T-helper 1 cell (primary cell): ENCODE results near the gene CHST6.
"Not testable (repeated sequence)": the region's sequence is repeated elsewhere in the genome, so short reads cannot be mapped to it uniquely, and the experiment has no call there.

Experiments
- DNase-seq, 5 donors: peaks; one replicate each; pipeline ENCODE4 v3.0.0-alpha.2; 2012 to 2020
- total RNA-seq, 4 donors: gene quantifications; one replicate each; lab custom pipeline; 2026; lab: John Stamatoyannopoulos, UW

Gene CHST6
- 0 reads per million in 4 donors for total RNA-seq

GRCh38 chr16:75495076-75495674 is at the start of gene CHST6:
Gene CHST6 (minus strand): TSS chr16:75495441. CDS start chr16:75479828, 15,613 bp downstream.
- DNase-seq: no peak

- DNase-seq: not testable (repeated sequence)
These were observed 47.2 kb upstream of the CHST6 start for GRCh38 chr16:75542462-75542861.

DNA sequence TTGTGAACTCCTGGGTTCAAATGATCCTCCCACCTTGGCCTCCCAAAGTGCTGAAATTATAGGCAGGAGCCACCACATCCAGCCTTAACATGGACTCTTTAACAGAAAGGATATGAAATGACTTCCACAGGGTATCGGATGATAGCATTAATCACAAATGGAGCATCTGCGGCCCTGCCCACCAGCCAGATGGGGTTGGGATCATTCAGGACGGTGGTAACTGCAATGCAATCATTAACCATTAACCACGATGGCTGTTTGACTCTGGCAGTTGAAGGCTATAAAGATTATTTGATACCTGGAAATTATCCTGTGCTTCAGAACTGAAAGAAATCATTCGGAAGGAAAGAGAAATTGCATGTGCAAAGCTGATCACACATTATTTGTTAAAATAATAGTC is 46.0 kb upstream of the CHST6 start:
- no peak for DNase-seq

- DNase-seq: not testable (repeated sequence)
These were observed 43.8 kb upstream of the CHST6 start for GRCh38 chr16:75538882-75539565.

GRCh38 chr16:75537776-75538175 is 42.5 kb upstream of the CHST6 start:
- DNase-seq: no peak

- DNase-seq: no peak
These were observed 40.7 kb upstream of the CHST6 start, which contains the start of gene CHST5 for GRCh38 chr16:75535901-75536300. Gene CHST5 (minus strand): TSS chr16:75536108. CDS start chr16:75530384, 5,724 bp downstream.

DNA sequence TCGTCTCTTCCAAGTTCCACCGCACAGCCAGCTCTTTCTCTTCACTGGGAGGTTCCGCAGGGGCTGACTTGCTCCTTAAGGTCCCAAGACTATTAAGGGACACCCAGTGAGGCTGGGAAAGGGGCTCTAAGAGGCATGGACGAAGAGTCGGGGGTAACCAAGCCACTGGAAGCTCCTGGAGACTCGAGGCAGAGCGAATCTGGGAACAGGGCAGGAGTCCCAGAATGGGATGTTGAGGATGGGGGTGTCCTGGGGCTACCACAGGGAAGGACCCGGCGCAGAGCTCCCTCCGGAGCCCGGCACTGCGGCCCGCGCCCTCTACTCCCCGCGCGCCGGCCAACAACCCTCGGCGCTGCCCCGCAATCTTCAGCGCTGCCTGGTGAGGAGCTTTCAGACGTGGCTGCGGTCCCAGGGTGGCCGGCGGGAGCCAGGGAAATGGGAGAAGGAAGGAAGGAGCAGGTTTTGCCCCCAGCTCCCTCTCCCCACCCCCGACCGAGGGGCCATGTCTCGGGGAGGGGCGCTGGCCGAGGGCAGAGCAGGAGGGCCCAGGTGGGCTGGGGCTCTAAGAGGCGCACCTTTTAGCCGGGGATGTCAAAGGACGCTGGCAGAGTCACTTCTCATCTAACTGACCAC is 40.1 kb upstream of the CHST6 start:
- no peak for DNase-seq

GRCh38 chr16:75534560-75535205 is 39.4 kb upstream of the CHST6 start:
- DNase-seq: no peak

GRCh38 chr16:75532791-75533190 is 37.5 kb upstream of the CHST6 start:
- DNase-seq: no peak

- DNase-seq: no peak
These were observed 37.0 kb upstream of the CHST6 start for GRCh38 chr16:75532142-75532765.

- DNase-seq: no peak
These were observed 34.7 kb upstream of the CHST6 start for GRCh38 chr16:75529959-75530358.

DNA sequence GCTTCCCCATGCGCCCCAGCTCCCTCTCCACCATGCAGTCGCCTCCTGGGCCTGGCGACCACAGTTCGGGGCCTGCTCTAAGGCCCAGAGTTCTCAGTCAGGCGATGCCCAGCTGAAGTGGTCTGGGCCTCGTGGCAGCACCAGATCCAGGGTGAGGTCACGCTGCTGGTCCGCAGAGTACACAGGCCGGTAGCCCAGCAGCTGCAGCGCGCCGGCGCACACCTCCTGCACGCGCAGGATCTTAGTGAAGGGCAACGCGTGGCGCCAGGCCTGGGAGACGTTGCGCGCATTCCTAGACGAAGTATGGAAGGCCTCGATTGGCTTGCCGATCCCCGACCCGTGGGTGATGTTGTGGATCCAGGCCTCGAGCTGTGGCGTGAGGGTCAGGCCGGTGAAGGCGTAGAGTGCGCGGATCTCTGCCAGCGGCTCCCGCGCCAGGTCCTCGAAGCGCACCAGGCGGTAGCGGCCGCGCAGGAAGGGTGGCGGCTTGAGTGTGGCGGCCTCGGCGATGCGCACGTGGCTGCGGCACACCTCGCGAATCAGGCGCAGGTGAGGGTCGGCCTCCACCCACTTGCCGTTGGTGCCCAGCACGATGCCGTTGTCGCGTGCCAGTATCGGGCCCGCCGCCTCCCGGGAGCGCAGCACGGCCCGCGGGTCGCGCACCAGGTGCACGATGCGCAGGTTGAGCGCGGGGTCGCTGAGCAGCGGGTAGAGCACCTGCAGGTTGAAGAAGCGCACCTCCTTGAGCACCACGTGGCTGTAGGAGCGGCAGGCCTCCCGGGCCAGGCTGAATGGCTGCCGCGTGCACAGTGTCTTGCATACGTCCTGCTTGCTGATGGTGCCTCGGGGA is 34.0 kb upstream of the CHST6 start:
- no peak for DNase-seq

DNA sequence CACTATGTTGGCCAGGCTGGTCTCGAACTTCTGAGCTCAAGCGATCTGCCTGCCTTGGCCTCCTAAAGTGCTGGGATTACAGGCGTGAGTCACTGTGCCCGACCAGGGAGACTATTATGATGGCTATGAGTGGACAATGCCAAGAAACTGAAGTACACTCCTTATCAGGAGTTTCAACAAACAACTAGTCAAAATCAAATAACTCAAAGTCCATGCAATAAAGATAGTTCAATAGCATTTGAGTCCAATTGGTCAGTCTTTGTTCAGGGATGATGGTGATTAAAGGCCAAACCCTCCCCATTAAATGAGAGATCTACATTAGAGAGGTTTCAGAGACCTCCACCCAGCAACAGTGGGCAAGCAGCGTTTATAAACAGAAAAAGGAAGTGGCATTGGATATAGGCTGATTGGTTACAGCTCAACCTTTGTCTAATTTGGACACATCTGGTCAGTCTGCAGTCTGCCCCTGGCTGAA is 32.6 kb upstream of the CHST6 start:
- DNase-seq: no peak

- no peak for DNase-seq
These were observed 31.0 kb upstream of the CHST6 start for GRCh38 chr16:75526032-75526790.

DNA sequence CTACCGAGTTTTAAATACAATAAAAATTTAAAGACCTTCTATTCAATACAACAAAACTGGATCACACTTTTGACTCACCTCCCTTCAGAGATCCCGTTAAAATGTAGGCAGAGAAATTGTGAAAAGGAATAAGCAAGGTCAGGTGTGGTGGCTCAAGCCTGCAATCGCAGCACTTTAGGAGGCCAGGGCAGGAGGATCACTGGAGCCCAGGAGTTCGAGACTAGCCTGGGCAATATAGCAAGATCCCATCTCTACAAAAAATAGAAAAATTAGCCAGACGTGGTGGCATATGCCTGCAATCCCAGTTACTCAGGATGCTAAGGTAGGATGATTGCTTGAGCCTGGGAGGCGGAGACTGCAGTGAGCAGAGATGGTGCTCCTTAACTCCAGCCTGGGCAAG is 23.9 kb upstream of the CHST6 start:
- no peak for DNase-seq

GRCh38 chr16:75516189-75516966 is 21.1 kb upstream of the CHST6 start:
- DNase-seq: peak in 2 of 5 donors; percentile 18 to 24

- no peak for DNase-seq
These were observed 19.1 kb upstream of the CHST6 start for GRCh38 chr16:75514296-75514695.

DNA sequence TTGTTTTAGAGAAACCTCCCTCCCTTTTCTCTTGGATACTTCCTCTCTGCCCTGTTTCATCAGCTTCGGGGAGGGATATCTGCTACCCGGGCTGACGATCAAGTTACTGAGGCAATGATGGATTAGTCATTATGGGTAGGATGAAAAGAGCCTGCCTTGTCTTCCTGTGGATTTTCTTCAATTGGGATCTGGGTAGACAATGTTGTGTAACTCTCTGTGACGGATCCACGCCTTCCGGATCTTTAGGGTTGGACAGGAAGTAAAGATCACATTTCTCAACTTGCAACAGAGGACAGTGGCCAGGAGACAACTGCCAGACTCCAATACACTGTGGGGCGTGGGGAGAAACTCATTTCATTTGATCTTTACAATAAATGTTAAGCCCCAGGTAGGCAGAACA is 11.3 kb upstream of the CHST6 start:
- DNase-seq: no peak

- no peak for DNase-seq
These were observed 10.9 kb upstream of the CHST6 start for GRCh38 chr16:75506107-75506506.

DNA sequence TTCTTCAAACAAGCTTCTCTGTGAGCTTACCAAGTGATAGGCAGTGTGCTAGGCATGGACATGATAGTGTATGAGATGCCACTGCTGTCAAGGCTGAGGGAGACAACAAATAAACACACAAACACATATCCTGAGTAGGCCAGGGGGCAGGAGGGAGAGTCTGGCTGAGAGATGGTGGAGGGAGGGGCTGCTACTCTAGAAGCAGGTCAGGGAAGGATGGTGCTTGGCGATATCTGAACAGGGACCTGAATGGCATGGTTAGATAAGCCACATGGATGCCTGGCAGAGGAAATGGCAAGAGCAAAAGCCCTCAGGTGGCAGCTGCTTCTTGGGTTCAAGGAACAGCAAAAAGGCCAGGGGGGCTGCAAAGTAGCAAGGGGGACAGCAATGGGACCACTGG is 8.6 kb upstream of the CHST6 start:
- DNase-seq: no peak
